Anterior cingulate cortex (tissue), 58 donors: Measurements from ENCODE around the gene GPR132.
A peak's percentile ranks its signal among the peaks of the same experiment; 100 is the strongest.
"Not testable (repeated sequence)": the region's sequence is repeated elsewhere in the genome, so short reads cannot be mapped to it uniquely, and the experiment has no call there.

Source experiments
- DNase-seq, 58 donors: peaks; one replicate each; lab custom pipeline; 2025; lab: John Stamatoyannopoulos, UW

The GPR132 gene

DNA sequence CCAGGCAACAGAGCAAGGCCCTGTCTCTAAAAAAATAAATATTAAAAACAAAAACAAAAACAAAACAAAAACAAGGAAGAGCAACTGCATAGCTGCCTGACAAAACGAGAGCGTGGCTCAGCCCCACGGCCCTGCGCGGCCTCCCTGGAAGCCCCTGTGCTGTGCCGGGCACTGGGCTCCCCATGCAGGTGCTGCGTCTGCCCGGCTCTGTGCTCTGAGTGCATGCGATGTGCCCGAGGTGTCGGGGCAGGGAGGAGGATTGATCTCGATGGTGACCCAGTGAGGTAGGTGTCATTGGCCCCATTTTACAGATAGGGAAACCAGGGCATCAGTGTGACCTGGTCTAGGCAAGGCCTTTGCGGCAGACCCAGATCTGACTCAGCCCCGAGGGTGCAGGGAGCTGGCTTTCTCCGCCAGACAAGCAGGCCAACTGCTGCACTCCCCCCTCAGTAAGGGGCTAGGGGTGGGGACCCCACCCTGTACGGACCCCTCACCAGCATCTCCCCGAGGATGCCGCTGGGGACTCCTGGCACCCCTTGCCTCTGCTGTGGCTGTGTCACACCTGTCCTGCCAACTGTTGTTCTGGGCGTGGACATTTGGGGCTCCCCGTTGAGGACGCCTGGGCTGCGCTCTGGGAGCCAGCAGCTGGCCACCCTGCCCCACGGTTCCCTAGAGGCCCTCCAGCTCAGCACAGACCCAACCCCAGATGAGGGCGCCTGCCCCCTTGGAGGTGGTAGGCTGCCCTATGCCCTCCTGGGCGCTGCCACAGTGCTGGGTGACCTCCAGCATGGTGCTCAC is 15.3 kb downstream of the GPR132 start:
- no peak for DNase-seq

DNA sequence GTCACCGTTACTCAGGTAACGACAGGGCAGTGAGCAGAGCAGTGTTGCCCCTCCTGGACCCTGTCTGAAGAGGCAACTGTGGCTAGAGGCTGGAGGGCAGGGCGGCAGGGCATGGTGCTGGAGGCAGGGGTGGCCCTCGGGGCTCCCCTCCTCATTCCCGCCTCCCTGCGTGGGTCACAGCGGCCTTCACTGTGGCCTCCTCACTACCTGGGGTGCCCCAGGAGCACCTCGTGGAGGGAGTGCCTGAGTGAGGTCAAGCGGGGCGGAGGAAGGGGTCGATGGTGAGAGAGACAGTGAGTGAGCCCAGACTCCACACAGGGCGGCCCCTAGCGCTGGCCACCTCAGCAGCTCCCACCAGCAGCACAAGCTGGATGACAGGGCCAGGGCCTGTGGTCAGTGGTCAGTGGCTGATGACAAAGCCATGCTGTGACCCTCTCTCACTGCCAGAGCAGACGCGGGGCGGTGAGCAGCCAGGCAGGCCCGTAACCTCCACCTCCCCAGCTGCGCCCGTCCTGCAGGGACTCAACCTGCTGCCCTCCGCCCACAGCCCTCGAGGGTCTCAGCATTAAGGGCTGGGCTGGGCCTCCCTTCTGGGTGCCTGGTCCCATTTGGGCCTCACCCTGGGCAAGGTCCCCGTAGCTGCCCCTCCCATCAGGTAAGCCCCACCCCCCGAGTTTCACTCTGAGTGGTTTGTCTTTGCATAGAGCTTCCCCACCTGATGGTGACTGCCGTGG is 17.8 kb downstream of the GPR132 start:
- no peak for DNase-seq

DNA sequence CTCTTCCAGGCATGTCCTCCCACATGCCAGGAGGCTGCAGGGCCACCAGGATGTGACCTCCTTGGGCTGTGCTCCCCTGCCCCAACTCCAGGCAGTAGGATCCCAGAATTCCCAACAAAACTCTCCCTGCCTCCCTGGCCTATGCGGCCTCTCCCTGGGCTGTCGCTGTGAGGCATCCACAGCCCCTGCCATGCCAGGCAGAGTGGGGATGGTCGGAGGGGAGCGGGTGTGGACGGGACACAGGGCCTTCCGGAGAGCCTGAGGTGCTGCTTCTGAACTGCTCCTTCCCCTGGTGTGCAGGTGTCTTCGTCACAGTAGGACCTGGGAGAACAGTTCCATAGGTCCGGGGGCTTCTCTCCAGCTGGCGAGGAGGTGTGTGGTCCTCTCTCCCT is 18.3 kb downstream of the GPR132 start:
- no peak for DNase-seq

DNA sequence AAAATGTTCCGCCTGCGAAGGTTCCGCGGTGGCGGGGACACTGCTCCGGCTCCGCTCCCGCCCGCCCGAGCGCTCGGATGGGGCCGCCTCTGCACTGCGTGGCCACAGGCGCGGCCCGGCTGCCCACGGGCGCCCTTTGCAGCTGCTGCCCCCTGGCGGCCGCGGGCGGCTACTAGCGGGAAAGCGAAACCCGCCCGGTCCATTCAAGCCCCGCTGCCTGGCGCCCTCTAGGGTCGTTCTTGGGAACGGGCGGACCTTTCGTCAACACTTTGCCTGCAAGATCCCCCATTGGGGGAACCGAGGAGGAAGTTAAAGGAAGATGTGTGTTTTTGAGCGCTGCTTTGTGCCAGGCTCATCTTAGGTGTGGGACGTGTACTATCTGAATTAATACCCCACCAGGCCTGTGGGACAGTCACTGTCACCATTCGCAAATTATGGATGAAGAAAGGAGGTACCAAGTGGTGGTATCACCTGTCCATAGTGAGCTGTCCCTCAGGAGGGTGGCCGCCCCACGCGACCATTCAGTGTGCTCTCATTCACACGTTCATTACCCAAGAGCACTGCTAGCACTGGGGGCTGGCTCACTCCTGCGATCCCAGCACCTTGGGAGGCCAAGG is 19.4 kb downstream of the GPR132 start:
- DNase-seq = peak in 50 of 58 donors; percentile 20 to 82 (median 55)

DNA sequence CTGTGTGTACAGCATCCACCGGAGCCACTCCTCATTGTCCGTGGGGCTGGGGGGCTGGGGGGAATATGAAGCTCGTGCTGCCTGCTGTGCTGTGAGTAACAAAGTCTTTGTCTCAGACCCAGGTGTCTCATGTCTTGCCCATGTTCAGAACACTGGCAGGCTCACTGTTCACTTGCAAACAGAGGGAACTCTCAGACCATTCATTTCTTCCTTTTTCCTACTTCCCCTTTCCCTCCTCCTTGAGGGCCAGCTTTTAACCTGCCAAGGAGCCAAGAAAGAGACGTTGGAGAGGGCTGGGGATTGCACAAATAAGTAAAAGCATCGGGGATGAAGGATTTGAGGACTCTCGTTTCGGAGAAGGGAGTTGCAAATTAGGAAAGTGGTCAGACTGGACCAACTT is 21.6 kb downstream of the GPR132 start:
- DNase-seq = no peak

DNA sequence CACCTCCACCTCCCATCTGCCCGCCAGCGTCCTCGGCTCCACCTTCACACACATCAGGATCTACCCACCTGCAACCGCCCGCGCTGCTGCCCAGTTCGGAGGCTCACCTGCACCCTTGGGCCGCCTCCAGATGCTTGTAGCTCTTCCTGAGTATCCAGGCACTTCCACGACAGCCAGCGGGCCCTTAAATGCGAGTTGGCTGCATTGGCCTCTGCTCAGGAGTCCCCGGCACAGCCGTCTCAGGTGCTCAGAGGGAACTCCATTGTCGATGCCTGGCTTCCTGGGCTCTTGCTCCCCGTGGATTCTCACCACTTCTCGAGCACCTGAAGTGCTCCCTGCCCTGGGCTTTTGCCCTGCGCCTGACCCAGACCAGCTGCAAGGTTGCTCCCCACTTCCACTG is 22.4 kb downstream of the GPR132 start:
- no peak for DNase-seq

DNA sequence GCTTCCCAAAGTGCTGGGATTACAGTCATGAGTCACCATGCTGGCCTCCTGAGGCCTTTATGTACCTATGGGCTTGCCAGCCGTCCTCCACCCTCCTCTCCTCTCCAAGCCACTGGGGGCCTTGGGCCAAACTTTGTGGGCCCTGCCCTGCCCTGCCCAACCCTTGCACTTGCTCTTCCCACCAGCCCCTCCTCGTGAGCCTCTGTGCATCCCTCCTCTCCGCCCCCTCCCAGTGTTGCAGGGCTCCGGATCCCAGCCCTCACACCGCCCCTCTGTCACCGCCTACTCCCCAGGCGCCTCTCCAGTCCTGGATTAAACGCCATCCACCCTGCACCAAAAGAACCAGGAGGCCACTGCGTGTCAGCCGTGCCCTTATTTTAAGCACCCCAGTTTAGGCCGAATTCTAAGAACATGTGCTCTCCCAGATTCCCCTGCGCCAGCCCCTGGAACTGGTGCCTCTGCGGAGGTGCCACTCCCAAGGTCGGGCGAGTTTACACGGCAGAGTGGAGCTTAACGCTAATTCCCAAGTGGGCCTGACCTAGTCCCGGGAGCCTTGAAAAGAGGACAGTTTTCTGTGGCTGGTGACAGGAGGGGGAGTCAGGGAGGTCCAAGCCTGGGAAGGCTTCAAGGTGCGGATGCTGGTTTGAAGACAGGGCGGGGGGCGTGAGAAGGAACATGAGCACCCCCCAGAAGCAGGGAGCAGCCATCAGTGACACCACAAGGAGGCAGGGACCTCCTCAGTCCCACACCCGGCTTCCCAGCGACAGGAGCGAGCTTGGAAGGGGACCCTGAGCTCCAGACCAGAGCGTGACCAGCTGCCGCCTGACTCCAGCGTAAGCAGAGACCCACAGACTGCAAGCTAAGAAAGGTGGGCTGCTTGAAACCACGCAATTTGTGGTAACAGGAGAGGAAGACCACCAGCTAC is 23.1 kb downstream of the GPR132 start:
- DNase-seq = no peak

DNA sequence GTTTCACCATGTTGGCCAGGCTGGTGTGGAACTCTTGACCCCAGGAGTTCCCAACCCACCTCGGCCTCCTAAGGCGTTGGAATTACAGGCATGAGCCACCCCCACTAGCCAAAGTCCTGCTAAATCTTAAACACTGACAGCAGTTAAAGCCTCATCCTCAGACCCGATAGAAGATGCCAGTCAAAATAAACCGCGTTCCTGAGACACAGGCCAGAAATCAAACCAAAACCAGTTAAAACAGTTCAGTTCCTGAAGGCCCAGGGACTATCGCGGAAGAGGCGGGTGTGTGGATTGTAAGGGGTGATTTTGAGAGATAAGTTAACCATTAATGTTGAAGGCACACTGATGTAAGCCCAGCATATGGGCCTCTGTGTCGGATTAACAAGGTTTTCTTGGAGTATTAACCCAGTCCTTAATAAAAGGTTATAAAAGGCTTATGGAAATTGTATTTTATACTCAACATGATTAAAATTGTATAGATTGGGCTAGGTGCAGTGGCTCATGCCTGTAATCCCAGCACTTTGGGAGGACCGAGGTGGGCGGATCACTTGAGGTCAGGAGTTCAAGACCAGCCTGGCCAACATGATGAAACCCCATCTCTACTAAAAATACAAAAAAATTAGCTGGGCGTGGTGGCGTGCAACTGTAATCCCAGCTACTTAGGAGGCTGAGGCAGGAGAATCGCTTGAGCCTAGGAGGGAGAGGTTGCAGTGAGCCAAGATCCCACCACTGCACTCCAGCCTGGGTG is 25.6 kb downstream of the GPR132 start:
- no peak for DNase-seq

DNA sequence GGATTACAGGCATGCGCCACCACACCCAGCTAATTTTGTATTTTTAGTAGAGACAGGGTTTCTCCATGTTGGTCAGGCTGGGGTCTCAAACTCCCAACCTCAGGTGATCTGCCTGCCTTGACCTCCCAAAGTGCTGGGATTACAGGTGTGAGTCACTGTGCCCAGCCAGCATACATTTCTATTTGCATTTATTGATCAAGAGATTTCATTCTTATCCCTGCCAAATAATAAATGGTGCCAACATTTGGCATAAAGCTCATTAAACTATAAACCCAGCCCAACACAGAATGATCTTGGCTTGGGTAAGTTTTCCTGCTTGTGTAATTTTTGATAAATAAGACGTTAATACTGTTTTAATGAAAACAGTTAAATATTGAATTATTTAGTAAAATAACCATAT is 29.6 kb downstream of the GPR132 start:
- not testable (repeated sequence) for DNase-seq

DNA sequence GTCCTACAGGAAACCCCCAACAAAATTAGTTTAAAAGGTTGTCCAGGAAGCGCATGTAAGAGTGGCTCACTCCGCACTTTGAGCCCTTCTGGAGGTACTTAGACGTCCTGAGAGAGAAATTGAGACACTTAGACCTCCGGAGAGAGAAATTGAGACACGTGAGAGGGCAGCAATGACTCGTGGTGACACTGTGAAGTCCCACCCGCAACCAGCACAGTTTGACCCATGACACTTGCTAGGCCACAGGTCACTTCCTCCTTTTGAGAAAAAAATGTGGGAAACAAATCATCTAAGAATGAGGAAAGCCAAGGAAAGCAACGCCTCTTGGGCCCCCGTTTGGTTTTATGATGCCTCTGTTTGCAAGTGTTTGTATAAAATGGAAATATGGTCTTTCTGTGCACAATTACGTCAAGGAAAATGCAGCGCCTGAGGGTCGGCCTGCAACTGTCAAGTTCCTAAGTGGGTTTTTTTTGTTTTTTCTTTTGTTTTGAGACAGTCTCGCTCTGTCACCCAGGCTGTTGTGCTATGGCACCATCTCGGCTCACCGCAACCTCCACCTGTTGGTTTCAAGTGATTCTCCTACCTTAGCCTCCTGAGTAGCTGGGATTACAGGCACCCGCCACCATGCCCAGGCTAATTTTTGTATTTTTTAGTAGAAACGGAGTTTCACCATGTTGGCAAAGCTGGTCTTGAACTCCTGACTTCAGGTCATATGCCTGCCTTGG is 30.8 kb downstream of the GPR132 start:
- no peak for DNase-seq

DNA sequence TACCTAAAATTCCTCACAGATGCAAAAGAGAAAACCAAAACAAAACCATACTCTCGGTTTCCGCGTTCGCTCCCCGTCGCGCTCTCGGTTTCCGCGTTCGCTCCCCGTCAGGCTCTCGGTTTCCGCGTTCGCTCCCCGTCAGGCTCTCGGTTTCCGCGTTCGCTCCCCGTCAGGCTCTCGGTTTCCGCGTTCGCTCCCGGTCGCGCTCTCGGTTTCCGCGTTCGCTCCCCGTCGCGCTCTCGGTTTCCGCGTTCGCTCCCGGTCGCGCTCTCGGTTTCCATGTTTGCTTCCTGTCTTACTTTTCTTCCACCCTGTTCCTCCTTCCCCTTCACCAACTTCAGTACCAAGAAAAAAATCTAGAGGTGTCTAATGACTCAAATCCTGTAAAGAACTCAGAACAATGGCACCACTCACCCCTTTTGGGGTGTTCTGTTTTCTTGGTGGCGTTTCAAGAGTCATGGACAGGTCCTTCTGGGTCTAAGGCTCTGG is 31.8 kb downstream of the GPR132 start:
- not testable (repeated sequence) for DNase-seq

DNA sequence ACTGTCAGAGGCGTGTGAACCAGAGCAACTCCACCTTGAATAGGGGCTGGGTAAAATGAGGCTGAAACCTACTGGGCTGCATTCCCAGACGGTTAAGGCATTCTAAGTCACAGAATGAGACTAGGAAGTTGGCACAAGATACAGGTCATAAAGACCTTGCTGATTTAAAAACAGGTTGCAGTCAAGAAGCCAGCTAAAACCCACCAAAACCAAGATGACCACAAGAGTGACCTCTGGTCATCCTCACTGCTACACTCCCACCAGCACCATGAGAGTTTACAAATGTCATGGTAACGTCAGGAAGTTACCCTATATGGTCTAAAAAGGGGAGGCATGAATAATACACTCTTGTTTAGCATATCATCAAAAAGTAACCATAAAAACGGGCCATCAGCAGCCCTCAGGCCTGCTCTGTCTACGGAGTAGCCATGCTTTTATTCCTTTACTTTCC is 32.8 kb downstream of the GPR132 start:
- not testable (repeated sequence) for DNase-seq

DNA sequence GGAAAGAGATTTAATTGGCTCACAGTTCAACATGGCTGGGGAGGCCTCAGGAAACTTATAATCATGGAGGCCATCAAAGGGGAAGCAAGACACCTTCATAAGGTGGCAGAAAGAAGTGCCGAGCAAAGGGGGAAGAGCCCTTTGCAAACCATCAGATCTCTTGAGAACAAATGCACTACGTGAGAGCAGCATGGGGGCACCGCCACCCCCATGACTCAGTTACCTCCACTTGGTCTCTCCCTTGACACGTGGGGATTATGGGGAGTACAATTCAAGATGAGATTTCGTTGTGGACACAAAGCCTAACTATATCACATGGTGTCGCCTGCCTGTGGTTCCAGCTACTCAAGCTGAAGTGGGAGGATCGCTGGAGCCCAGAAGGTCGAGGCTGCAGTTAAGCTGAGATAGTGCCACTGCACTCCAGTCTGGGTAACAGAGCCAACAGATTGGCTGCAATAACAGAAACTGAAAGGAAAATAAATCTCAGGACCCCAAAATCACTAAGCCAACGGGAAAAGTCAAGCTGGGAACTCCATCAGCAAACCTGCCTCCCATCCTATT is 34.3 kb downstream of the GPR132 start:
- no peak for DNase-seq

DNA sequence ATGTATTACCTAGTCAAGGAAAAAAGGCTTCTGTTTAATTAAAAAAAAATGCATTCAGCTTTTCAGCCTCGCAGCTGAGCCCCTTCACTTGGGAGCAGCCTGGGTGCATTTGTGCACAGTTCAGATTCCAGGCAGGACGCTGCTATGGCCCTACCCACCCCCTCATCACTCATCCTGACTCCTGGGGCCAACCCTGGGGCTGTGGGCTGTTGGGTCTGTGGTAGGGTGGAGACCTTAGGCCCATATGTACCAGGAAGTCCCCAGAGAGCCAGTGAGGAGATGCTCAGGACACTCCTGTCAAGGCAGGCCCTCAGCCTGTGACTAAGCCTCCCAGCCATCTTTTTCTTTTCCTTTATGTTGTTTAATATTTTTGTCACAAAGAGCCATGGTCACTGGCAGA is 35.0 kb downstream of the GPR132 start:
- no peak for DNase-seq

DNA sequence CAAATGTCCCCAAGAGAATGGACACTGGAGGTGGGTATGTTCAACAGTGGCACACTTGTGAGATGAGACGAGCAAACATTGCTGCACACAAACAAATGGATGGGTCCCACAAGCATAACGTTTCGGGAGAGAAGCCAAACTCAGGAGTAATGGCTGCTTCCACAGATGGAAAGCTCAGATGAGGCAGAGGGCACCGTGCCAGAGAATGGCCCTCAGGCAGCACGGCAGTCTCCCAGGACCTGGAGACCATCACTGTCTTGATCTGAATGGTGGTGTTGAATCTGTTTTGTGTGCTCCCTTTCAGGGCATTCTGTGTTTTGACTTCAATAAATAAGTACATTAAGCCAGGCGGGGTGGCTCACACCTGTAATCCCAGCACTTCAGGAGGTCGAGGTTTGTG is 35.8 kb downstream of the GPR132 start:
- DNase-seq = no peak

DNA sequence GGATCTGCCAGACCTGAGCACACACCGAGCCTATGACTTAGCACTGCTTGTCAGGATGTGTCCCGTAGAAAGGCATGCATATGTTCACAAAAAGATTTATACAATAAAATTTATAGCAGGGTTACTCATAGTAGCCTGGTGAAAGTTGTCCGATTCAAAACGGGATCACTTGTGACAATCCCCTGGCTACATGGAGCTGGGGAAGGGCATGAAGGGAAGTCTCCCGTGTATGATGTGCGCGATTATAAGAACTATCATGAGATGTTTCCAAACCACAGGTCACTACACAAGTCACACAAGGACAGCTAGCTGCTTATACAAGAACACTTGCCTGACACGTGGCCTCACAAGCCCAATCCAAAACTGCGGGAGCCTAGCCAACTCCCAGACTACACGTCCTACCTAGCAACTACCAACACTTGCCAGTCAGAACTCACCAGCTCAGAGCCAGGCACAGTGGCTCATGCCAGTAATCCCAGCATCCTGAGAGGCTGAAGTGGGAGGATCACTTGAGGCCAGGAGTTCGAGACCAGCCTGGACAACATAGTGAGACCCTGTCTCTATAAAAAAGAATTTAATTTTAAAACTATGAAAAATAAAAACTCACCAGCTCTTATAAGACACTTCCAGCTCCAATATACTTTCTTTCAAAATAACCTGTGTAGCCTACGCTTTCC is 36.8 kb downstream of the GPR132 start:
- no peak for DNase-seq

DNA sequence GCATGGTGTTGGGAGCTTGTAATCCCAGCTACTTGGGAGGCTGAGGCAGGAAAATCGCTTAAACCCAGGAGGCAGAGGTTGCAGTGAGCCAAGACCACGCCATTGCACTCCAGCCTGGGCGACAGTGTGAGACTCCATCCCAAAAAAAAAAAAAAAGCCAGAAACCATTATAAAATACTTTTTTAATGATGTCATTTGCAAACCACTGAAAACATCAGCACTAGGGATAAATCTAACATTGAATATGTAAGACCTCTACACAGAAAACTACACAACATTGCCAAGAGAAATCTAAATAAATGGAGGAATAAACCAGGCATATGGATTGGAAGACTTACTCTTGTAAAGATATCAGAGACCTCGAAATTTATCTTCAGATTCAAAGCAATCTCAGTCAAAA is 37.5 kb downstream of the GPR132 start:
- not testable (repeated sequence) for DNase-seq
